B cell (primary cell): ENCODE data around the gene GRK3.

ENCODE experiments used
- CTCF ChIP-seq: fragments of 200-600 bp; IDR thresholded peaks from one replicate; pipeline ENCODE4 v1.8.0; 2022; ENCODE audit warnings: antibody characterized with exemption, mild to moderate bottlenecking
- EZH2 ChIP-seq: IDR thresholded peaks from 2 replicates; pipeline ENCODE4 v1.6.1; 2012; ENCODE audit warnings: borderline replicate concordance, low read depth, mild to moderate bottlenecking, moderate library complexity, low read length; ENCODE audit not compliant: insufficient read depth, poor library complexity, severe bottlenecking

GRCh38 chr22:25736378-25737011 lies 172.0 kb downstream of the GRK3 start:
- TF ChIP-seq CTCF, result no peak
- no peak for TF ChIP-seq EZH2
